HG03108 (cell line): Measurements from ENCODE around the gene CUBN.

Experiments
- ATAC-seq: cut with Tn5 transposase; IDR thresholded peaks from one replicate; pipeline ENCODE4 v1.9.1; 2021; ENCODE audit warnings: moderate library complexity; ENCODE audit not compliant: unreplicated experiment

The CUBN gene

DNA sequence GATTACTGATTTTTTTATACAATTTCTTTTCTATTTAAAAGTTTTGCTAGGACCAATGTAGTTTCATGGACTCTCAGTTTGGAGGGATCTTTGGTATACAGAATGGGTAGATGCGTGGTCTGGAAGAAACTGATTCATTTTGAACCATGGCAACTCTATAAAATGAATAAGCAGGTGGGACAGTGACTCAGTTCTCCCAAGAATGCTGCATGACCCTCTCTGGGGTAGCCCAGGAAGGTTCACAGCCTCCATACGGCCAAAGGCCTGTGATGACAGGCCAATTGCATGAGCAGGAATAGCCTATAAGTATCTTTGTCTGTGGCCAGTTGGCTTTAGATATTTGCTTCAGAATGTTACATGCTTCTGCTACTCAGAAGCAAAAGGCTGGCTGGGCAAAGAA is 199.1 kb downstream of the CUBN start:
- no peak for ATAC-seq

DNA sequence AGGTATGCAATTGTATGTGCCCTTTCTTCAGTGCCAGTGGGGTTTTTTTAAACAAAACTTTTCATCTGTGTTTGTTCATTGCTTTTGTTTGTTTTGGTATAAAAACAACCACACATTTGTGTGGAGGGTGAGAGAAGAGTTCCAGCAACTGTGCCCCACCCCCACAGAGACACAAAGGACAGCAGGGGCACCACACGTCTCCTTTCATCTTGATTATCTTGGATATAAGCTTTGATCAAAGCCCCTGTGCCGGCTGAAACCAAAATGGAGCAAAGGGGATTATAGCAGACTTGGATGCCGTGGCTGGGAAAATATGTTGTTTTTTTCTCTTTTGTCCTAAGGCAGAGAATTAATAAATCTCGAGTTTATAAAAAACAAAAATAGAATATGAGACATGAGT is 200.5 kb downstream of the CUBN start:
- ATAC-seq, result no peak

DNA sequence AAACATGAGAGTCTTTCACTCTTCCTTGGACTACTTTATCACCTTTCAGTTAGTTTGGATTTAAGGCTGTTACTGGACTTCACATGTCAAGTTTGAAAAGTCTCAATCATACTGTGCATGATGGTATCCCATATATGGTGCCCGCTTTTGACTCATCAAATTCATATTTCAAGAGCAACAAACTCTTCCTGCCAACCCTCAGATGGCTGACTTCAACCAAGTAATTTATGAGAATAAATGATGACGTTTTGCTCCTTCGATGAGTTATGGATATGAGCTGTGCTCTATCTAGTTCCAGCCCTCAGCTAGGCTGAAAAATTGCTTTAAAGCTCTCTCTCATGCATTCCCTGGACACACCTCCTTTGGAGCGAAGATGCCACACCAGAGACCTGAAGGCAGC is 202.1 kb downstream of the CUBN start:
- ATAC-seq, result no peak

DNA sequence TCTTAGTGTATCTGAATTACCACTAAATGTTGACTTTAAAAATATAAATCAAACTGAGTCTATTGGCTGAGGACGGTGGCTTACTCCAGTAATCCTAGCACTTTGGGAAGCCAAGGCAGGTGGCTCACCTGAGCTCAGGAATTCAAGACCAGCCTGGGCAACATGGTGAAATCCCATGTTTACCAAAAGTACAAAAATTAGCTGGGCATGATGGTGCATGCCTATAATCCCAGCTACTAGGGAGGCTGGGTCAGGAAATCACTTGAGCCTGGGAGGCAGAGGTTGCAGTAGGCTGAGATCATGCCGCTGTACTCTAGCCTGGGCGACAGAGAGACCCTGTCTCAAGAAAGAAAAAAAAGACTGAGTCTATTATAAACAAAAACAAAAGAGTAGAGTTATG is 205.9 kb downstream of the CUBN start:
- no peak for ATAC-seq

DNA sequence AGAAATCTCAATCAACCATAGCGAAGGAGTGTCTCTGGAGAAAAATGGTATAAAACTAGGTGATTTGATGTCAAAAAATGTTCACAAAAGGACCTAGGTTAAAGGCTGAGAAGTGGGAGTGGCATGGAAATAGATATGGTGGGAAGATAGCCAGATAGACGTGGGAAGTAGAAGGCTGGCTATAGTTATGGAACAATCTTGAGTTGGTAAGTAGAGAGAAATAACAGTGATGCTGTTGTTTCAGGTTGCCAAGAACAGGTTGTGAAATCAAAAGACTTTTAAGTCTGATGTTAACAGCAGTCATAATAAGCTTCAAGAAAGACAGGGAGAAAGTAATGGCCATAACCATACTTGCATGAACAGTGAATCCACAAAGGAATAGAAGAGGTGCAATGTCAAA is 206.3 kb downstream of the CUBN start:
- ATAC-seq, result no peak

DNA sequence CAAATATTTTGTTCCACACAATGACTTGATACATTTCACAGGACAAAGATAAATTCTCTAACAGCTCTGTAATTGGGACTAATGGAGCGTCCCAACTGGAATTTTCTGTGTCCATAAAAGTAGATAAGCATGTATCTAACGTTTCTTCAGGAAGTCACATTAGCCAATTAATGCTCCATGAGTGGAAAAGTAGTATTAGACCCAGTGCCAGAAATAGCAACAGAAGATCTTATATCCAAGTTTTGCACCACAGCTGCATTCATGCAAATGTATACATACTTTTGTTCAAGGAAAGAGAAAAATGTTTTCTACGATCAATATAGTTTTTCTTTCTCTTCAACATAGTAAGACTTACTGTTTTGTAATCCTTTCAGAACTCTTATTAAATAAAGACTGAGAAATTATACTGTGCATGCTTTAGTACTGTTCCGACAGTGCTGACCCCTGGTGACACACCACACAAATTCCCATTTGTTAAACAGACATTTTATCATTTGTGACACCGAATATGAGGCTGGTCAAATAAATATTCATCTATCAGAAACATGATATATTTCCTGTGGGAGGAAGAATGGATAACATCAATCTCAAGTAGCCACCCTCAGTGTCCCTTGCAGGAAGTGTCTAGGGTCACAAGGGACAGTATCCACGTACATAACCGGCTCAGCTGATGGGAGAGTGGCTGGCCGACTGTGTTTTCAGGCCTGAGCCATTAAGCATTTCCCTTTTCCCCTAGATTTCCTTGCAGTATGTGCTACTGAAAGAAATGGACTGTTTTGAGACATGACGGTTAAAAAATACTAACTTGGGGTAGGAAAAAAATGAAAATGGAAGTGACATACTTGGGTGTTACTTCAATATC is 210.3 kb downstream of the CUBN start:
- ATAC-seq, result no peak

DNA sequence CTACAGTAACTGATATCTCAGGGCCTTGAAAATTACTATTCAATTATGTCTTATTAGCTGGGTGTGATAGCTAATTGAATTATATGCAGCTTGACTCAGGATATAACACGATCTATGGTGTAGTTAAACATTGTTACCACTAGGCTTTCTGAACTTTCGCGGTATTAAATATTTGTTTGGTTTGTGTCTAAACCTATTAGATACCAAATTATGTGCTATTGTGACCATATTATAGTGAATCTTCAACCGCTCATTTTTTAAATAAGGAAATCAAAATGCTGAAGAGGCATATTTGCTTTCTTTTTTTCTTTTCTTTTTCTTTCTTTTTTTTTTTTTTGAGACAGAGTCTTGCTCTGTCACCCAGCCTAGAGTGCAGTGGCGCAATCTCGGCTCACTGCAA is 213.1 kb downstream of the CUBN start:
- no peak for ATAC-seq

DNA sequence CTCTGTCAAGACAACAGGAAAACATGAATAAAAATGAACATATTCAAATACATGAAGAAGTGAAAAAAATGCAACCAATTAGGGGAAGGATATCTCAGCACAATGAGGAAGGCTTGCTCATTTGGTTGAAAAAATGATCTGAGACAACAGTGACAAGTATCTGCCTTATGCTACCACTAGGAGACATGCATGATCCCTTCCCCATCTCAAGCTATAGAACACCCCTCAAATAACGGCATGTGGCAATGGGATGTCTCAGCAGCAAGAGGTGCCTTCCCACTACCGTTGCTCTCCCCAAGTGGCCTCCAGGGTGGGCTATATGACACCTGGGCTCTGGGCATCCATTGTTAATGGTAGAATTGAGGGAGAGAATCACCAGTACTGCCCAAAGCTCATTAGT is 214.3 kb downstream of the CUBN start:
- ATAC-seq, result no peak

DNA sequence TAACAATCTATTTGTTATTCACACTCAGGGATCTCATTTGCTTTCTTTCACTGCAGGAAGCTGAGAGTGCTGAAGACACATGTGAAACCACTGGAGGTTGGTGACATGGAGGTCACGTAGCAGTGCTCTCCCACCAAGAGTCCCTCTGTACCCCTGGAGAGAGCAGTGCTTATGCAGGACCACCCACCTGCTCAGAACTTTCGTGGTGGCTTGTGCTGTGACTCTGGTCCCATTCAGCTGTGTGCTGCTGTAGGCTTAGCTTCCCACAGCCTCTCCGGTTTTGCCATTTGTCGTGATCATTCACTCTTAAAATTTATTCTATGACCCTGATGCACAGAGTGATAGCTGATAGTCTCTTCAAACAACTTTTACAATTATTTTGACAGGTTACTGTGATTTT is 216.3 kb downstream of the CUBN start:
- ATAC-seq, result no peak

DNA sequence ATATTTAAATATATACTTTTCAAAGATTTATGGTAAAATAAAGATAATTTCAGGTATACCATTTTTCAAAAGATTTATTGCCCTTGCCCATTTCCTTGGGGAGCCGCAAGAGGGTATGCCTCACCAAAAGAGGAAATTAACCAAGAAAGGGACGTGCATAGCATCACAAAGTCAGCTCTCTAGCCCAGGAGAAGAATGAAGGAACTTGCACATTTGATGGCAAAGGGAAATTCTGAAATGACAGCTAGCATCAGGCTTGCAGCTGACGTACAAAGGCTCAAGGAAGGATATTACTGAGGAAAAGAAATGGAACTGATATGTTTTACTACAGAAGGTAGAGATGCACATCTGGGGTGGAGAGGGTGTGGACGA is 218.8 kb downstream of the CUBN start:
- ATAC-seq, result no peak

DNA sequence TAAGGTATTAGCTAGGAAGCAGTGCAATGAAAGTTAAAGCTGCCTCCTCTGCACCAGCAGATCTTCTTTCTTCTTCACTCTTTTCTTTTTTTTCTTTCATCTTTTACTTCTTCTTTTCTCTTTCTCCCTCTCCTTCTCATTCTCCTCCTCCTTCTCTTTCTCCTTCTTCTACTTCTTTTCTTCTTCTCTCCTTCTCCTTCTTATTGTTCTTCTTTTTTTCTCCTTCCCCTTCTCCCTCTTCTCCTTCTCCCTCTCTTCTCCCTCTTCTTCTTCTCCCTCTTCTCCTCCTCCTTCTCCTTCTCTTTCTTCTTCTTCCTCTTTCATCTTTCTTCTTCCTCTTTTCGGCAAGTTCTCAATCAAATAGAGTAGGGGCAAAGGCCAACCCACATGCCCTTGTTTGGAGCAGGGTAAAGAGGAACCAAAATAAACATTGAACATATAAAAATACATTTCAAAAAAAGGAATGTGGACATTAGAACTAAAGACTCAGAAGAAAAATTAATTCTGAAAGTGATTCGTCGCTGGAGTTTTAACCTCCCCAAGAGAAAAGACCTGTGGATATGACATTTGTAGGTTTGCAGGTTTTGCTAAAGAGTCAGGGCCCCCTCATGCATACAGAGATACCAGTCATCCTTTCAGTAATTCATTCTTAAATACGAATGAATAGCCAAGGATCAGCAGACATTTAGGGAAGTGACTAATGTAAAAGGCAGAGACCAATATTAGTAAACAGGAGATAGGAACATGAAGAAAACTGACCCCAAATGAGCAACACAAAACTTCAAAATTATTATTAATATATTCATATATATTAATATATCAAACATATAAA is 219.4 kb downstream of the CUBN start:
- no peak for ATAC-seq

DNA sequence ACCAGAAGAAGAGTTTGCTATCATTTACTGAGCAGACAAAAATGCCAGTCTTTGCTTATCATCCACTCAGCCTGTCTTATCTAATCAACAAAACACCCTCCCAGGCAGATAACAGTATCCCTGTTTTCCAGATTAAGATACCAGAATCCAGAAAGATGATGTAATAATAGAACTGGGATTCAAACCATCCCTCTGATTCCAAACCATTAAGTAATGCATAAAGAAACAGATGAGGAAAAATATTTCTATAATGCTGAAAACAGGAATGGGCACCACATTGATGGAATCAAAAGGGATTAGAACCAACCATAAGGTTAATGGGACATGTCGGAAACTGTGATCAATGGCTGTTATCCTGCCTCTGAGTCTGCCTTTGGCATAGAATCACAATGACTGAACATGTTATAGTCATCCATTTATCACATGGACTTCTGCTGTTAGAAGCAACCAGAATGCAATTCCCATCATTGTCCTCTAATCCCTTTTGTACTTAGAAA is 220.3 kb downstream of the CUBN start:
- no peak for ATAC-seq

DNA sequence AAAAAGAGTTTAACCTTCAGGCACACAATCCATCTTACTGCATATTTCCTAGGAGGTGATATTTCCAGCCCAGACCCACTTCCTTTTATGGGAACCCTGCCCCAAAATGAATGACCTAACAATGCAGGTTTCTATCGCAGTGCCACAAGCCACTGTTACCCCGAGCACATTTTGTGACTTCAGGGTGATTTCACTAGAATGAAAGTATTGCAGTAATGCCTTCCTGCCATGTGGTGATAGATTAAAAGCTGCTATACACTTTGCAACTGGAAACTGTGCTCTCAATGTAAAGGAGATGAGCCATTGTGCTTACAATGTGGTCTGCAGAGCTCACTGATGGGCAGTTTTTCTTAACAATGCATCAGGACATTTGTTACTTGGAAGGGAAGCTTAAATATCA is 221.9 kb downstream of the CUBN start:
- ATAC-seq, result no peak

DNA sequence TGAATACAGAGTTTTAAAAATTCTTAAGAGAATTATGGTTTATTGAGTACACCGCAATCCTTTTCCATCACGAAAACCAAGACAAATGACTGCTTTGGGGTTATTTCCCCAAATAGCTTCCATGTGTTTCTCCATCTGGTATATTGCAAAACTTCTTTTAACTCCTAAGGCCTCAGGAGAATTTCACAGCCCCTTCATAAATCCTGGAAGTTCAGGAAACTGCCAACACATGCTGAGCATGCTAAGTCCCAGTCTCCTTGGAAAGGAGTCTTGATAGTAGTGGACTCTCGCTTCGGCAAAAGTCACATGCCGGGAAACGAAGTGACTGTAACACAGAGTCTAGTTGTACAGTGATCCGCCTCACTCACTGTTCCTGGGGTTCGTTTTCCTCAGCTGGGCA is 224.3 kb downstream of the CUBN start:
- ATAC-seq, result no peak

DNA sequence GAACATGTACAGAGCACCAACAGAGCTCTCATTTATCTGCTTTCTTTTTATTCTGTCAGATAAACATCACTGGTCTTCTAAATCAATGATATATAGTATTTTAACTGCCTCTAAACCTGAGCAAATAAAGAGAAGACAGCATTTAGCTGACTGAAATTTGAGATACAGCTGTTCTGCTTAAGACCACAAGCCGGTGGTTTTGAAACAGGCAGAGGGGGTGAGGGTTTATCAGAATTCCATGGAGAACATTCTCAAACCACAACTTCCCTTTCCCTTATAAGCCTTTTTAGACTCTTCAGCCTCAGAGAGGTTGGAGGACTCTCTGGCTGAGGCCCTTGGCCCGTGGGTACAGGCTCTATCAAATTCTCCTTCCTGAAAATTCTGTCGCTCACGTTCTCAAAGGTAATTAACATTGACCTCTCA is 225.0 kb downstream of the CUBN start:
- ATAC-seq, result no peak

DNA sequence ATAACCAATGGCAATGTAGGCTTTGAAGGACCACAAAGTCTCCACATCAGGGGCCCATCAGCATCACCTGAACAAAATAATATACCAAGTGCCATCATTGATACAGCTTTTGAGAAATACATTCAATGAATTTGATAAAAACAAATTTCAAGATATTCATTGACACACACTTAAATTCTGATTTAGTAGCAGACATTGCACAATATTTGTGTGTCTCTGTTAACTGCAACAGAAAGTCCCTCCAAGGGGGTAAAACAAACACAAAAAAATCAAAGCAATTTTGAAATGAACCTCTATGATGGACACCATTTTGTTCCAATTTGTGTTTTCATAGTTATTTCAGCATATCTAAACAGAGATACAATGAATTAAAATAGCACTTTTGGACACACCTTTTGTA is 225.6 kb downstream of the CUBN start:
- ATAC-seq, result no peak

DNA sequence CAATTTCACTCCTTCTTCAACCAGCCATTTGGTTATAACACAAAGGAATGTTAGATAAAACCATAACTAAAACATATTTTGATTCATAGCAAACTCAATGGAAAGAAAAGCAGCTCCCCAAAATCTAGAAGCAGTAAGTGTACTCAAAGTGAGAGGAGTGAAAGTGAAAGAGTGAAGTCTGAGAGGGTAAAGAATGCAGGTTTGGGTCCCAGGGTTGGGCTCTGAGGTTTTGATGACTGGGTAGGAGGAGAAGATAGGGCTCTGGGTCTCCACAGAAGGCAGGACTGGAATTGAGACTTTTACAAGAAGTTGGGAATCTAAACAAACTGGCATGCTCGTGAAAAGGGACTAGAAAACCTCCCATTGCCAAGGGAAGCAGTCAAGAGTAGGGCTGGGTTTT is 227.0 kb downstream of the CUBN start:
- no peak for ATAC-seq

DNA sequence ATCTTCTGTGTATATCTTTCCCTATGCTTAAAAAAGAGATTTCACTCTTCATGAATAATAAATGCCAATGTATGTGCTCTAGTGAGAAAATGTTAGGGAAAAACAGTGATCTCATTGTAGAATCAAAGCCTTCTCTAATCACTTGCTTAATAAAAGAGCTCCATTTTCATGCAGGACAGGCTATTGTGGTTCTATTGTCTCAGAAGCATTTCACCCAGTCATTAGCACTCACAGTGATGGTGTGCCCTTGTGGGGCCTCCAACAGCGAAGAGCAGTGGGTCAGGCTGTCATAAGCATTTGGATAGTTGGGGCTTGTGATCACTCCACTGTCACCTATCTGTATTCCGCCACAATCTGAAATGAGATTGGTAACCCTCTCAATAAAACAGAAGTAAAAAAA is 228.5 kb downstream of the CUBN start:
- no peak for ATAC-seq

DNA sequence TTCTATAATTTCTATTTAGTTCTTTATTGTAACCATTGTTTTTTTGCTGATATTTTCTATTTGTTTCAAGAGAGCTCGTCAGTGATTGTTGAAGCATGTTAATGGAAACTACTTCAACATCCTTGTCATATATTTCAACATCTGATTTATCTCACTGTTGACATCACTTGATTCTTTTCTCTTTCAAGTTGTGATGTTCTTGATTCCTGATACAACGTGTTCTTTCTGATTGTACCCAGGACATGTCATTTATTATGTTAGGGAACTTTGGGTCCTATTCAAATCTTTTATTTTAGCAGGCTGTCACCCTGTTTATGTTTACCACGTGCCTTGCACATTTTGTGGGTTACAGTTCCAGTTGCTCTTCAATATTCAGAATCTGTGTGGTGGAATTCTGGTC is 232.6 kb downstream of the CUBN start:
- ATAC-seq, result no peak

DNA sequence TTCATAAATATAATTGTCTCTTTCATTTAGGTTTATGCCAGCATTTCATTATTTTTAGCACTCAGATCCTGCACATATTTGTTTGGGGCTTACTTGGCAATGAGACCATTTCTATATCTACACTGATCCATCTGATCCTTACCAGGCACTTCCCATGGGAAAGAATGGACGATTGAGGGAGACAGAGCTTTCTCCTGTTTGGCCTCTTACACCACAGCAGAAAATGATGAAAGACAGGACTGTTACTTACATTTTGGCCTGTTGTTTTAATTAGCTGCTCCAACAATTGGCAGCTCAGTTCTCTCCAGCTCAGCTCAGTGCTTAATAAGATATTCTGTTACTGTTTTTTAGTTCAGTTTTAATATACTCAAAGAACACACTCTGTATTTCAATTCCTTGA is 234.8 kb downstream of the CUBN start:
- no peak for ATAC-seq

DNA sequence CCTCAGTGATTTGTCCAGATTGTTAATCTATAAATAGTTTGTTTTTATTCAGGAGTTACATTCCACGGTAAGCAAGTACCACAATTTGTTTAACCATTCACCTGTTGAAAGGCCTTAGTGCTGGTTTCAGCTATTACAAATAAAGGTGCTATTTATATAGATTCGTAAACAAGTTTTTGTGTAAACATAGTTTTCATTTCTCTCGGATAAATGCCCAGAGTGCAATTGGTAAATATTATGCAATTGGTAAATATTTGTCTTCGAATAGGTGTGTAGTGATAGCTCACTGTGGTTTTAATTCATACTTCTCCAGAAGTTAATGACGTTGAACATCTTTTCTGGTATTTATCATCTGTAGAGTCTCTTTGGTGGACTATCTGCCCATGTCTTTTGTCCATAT is 235.9 kb downstream of the CUBN start:
- no peak for ATAC-seq
